AG09309 (cell line): ENCODE data around the gene PPP1R2.

Experiments
- DNase-seq: peaks from one replicate; pipeline ENCODE4 v3.0.0-alpha.2; 2010; ENCODE audit warnings: low read depth
- H3K4me3 ChIP-seq: 2 replicates; pipeline ENCODE4 v1.5.1; 2011; ENCODE audit warnings: mild to moderate bottlenecking, low read depth, low read length, moderate library complexity; ENCODE audit not compliant: control insufficient read depth
- TF ChIP-seq, protein P1 (sequence below): IDR thresholded peaks from 2 replicates; pipeline ENCODE4 v1.5.1; 2011; ENCODE audit warnings: mild to moderate bottlenecking, low read depth, low read length, inconsistent platforms; ENCODE audit not compliant: insufficient read depth, control insufficient read depth; ENCODE audit errors: missing control alignments

Gene PPP1R2

DNA sequence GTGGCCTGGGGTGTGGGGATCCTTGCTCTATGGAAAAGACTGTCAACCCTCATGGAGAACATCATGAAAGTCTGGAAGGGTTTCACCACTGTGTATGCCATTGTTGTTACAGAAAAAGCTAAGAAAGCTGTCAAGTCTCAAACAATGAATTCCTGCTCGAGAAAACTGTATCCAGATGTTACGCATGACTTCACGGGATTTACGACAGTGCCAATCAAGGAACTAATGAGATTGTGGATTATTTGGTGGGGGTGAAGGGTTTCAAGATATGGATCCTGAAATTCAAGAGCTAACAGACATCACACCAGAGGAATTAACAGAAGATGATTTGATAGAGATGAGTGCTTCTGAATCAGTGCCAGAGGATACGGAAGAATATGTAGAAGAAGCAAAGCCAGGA is 7.8 kb downstream of the PPP1R2 start:
- DNase-seq = no peak
- no peak overlapping the region for H3K4me3 ChIP-seq
- TF ChIP-seq, protein P1, sequence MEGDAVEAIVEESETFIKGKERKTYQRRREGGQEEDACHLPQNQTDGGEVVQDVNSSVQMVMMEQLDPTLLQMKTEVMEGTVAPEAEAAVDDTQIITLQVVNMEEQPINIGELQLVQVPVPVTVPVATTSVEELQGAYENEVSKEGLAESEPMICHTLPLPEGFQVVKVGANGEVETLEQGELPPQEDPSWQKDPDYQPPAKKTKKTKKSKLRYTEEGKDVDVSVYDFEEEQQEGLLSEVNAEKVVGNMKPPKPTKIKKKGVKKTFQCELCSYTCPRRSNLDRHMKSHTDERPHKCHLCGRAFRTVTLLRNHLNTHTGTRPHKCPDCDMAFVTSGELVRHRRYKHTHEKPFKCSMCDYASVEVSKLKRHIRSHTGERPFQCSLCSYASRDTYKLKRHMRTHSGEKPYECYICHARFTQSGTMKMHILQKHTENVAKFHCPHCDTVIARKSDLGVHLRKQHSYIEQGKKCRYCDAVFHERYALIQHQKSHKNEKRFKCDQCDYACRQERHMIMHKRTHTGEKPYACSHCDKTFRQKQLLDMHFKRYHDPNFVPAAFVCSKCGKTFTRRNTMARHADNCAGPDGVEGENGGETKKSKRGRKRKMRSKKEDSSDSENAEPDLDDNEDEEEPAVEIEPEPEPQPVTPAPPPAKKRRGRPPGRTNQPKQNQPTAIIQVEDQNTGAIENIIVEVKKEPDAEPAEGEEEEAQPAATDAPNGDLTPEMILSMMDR = no peak

DNA sequence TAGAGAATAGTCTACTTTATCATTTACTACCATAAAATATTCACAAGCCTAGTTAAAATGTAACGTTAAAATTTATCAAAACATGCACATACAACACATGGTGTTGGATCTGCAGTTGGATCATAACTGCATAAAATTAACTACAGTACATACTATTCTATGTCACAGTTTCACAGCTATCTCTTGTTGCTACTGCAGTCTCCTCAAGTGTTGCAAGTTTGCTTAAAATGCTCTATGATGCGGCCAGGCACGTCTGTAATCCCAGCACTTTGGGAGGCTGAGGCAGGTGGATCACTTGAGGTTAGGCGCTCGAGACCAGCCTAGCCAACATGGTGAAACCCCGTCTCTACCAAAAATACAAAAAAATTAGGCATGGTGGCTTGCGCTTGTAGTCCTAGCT is 10.3 kb downstream of the PPP1R2 start:
- no peak for DNase-seq
- no peak overlapping the region for H3K4me3 ChIP-seq
- TF ChIP-seq, protein P1 = no peak

DNA sequence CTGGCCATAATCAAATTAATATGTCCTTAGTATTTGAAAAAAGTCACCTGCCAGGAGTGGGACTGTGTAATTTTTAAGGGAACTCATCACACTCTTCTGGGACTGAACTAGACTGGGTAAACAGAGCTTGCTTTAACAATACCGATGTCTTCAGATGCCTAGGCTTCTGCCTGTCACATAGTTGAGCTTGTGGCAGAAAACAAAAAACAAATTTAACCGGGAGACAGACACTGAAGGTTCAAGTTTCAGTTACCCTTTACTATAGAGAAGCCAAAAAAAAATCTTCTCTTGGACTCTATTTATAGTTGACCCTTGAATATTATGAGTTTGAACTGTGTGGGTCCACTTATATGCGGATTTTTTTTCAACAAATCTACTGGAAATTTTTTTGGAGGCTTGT is 10.8 kb downstream of the PPP1R2 start:
- no peak overlapping the region for H3K4me3 ChIP-seq
- TF ChIP-seq, protein P1 = no peak
- no peak for DNase-seq

DNA sequence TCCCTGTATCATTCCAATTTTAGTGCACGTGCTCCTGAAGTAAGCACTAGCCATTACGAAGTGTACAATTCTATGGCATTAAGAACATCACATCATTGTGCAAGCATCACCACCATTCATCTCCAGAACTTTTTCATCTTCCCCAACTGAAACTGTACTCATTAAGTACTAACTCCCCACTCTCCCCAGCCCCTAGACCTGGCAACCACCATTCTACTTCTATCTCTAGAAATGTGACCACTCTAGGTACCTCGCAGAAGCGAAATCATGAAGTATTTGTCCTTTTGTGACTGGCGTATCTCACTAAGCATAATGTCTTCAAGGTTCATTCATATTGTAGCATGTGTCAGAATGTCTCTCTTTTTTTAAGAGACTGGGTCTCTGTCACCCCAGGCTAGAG is 11.4 kb downstream of the PPP1R2 start:
- DNase-seq = no peak
- TF ChIP-seq, protein P1 = no peak
- H3K4me3 ChIP-seq = no peak overlapping the region

DNA sequence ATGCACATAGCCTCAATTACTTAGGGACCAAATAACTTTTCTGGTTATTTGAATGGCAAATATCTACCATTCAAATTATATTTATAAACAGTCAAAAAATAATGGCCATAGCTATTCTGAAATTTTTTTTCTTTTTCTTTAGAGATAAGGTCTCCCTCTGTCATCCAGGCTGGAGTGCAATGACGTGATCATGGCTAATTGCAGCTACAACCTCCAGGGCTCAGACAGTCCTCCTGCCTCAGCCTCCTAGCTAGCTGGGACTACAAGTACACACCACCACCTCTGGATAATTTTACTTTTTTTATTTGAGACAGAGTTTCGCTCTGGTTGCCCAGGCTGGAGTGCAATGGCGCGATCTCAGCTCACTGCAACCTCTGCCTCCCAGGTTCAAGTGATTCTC is 16.6 kb downstream of the PPP1R2 start:
- no peak overlapping the region for H3K4me3 ChIP-seq
- DNase-seq = no peak
- TF ChIP-seq, protein P1 = no peak

DNA sequence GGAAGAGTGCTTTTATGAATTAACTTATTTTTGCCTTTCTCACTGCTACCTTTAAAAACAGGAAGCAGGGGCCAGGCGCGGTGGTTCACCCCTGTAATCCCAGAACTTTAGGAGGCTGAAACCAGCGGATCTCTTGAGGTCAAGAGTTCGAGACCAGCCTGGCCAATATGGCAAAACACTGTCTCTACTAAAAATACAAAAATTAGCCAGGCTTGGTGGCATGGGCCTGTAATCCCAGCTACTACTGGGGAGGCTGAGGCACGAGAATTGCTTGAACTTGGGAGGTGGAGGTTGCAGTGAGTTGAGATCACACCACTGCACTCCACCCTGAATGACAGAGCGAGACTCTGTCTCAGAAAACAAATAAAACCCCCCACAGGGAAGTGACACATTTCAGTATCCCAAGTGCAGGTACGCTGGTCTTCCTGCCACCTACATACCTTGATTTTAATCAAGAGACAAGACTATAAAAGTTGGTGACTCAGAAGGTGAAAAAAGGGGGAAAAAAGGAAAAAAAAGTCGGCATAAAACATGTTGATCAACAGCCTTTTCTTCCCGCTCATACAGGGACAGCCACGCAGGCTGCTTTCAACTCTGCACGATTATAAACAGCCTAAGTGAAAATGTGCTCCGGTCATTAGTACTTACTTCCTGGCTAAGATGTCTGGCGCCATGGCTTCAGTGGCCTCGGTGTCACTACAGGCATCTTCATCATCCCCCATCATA is 18.8 kb downstream of the PPP1R2 start:
- H3K4me3 ChIP-seq = no peak overlapping the region

More for the DNA sequence above, 18.8 kb downstream of the PPP1R2 start:
- no peak for DNase-seq
- TF ChIP-seq, protein P1 = no peak
